ENCODE results near the gene ZNF804A.
"Not testable (repeated sequence)": the region's sequence is repeated elsewhere in the genome, so short reads cannot be mapped to it uniquely, and the experiment has no call there.

ZNF804A gene

DNA sequence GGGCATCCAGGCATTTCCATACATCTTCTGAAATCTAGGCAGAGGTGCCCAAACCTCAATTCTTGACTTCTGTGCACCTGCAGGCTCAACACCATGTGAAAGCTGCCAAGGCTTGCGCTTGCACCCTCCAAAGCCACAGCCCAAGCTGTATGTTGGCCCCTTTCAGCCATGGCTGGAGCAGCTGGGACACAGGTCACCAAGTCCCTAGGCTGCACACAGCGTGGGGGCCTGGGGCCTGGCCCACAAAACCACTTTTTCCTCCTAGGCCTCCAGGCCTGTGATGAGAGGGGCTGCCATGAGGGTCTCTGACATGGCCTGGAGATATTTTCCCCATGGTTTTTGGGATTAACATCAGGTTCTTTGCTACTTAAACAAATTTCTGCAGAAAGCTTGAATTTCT, 288.3 kb downstream of the ZNF804A start:
- not testable (repeated sequence) for H3K4me3 ChIP-seq, H3K27ac ChIP-seq

DNA sequence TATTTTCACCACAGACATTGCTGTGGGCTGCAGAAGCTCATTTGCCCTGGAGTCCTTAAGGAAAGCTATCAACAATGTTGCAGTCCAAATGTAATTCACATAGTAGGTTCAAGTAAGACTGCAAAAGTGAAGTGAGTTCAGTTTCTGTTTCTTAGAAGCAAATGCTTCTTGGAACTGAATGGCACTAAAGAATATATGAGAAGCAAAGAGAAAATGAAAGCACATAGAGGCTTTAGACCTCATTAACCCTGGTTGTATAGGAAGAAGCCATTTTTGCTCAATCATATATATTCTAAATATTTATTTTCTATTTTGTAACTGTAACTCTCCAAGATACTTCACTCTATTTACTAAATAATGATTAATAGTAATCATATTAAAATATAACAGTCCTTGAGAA, 292.0 kb downstream of the ZNF804A start:
- Histone ChIP-seq H3K27ac (no peak overlapping the region), H3K4me3 (no peak overlapping the region)

DNA sequence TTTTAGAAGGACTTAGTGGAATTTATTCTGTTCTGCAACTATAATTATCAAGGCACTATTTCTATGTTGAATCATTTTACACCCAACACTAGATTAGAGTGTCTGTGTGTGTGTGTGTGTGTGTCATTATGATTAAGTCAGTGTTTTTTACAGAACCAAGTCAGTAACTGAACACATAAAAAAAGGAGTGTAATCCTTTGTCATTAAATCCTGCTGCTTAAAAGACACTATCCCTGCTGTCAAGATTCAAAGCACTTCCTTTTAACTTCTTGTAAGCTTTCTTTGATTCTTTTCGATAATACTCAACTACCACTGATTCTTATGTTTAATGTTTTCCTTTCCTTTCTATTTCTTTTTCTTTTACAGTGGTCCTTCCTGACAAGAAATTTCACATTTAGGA, 306.7 kb downstream of the ZNF804A start:
- no peak overlapping the region for H3K4me3 ChIP-seq
- H3K27ac ChIP-seq, result no peak overlapping the region

DNA sequence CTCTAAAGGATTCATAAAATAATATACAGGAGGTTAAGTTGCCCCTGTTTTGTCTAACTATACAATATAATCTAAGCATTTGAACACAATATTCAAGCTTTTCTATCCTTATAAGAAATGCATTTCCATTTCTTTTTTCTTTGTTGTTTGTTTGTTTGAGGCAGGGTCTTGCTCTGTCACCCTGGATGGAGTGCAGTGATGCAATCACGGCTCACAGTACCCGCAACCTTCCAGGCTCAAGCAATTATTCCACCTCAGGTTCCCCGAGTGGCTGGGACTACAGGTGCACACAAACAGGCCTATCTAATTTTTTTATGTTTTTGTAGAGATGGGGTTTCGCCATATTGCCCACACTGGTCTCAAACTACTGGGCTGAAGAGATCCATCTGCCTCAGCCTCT, 307.8 kb downstream of the ZNF804A start:
- Histone ChIP-seq H3K4me3 (no peak overlapping the region), H3K27ac (no peak overlapping the region)

DNA sequence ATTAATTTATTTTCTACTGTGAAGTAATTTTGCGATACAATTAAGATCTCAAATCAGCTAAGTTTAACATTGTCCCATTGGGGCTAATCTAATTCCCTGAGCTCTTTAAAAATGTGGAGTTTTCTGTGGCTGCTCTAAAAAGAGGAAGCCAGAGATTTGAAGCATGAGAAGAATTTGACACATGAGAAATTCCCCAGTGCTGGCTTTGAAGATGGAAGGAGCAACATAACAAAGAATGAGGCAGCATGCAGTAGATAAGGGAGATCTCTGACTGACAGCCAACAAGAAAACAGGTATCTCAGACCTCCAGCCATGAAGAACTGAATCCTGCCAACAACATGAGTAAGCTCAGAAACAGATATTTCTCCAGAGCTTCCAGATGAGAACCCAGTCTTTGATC, 308.4 kb downstream of the ZNF804A start:
- Histone ChIP-seq H3K4me3 (no peak overlapping the region), H3K27ac (no peak overlapping the region)

DNA sequence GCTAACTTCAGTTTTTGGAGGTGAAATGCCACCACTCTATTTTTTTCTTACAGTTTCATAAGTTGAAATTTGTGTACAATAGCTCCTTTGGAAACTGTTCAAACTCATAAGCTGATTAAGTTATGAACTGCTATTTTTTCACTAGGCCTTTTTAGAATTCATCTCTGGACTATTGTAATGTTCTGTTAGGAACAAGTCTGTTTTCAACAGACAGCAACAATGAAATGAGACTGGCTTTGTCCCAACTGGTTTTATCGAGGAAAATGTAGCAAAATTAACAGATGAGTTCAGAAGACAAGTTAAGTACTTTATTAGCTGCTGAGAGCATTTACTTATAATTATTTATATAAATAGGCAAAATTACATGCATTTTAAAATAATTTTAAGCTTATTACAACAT, 310.6 kb downstream of the ZNF804A start:
- H3K27ac ChIP-seq, result no peak overlapping the region
- H3K4me3 ChIP-seq, result no peak overlapping the region

DNA sequence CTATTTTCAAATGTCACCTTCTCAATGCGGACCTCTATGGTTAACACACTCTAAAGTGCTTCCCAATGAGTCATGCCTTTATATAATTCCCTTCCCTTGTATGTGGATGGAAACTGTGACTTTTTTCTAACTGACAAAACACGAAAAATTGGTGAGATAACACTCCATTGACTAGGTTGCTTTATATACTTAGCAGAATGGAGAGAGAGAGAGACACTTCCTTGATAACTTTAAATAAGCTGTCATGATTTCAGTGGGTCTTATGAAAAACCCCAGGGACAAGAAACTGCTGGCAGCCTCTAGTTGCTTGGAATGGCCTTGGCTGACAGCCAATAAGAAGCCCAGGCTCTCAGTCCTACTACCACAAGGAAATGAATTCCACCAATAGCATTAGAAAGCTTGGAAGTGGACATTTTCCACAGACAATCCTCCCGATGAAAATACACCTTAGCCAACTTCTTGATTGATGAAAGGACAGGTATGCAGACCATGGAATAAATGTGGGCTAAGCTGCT, 322.2 kb downstream of the ZNF804A start:
- no peak overlapping the region for H3K27ac ChIP-seq
- no peak overlapping the region for H3K4me3 ChIP-seq

DNA sequence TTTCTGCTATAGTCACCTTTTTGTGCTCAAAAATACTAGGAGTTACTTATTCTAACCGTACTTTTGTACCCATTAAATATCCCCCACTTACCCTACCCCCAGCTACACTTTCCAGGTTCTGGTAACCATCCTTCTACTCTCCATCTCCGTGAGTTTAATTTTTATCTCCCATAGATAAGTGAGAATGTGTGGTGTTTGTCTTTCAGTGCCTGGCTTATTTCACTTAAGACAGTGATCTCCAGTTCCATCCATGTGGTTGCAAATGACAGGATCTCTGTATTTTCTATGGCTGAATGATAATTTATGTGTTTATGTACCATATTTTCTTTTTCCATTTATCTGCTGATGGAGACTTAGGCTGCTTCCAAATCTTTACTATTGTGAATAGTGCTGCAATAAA, 323.3 kb downstream of the ZNF804A start:
- Histone ChIP-seq H3K27ac (no peak overlapping the region), H3K4me3 (no peak overlapping the region)

DNA sequence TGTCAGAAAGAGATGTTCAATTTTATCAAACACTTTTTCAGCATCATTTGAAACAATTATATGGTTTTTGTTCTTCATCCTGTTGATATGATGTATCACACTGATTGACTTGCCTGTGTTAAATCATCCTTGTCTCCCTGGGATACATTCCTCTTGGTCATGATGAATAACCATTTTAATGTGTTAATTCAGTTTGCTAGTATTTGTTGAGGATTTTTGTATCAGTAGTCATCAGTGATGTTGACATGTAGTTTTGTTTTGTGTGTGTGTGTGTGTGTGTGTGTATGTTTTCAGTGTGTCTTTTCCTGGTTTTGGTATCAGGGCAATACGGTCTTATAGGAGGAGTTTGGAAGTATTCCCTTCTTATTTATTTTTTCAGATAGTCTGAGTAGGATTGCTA, 325.4 kb downstream of the ZNF804A start:
- Histone ChIP-seq H3K4me3 (no peak overlapping the region), H3K27ac (no peak overlapping the region)

DNA sequence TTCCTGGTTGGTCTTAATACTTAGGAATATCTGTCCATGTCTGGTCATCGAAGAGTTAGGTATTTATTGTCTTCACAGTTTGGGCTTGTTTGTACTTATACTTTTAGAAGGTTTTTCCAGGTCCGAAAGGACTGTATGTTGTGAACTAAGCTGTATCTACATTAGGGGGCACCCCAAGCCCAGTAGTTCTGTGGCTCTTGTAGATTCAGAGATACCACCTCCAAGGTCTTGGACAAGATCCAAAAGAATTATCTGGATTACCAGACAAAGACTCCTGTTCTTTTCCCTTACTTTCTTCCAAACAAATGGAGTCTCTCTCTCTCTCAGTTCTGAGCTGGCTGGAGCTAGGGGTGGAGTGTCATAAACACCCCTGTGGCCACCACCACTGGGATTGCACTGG, 328.7 kb downstream of the ZNF804A start:
- no peak overlapping the region for H3K4me3 ChIP-seq

DNA sequence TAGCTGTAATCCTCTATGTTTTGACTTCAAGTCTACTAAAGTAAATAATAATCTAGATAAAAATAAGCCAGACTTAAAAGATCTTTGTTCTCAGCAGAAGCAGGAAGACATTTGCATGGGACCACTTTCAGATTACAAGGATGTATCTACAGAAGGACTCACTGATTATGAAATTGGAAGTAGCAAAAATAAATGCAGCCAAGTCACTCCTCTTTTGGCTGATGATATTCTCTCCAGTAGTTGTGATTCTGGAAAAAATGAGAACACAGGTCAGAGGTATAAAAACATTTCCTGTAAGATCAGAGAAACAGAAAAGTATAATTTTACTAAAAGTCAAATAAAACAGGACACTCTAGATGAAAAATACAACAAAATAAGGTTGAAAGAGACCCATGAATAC, 338.4 kb downstream of the ZNF804A start:
- H3K4me3 ChIP-seq, result no peak overlapping the region
- H3K27ac ChIP-seq, result no peak overlapping the region

More for the DNA sequence above, 328.7 kb downstream of the ZNF804A start:
- no peak overlapping the region for H3K27ac ChIP-seq

DNA sequence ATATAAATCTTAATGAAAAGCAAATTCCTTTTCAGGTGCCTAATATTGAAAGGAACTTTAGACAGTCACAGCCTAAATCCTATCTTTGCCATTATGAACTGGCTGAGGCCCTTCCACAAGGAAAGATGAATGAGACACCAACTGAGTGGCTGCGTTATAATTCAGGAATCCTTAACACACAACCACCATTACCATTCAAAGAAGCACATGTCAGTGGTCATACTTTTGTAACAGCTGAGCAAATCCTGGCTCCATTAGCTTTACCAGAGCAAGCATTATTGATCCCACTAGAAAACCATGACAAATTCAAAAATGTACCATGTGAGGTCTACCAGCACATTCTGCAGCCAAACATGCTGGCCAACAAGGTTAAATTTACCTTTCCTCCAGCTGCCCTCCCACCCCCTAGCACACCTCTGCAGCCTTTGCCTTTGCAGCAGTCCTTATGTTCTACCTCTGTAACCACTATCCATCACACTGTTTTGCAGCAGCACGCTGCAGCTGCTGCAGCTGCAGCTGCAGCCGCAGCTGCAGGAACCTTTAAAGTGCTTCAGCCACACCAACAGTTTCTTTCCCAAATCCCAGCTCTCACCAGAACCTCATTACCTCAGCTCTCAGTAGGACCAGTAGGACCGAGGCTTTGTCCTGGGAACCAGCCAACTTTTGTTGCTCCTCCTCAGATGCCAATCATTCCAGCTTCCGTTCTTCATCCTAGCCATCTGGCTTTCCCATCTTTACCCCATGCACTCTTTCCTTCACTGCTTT, 340.1 kb downstream of the ZNF804A start:
- no peak overlapping the region for H3K4me3 ChIP-seq
- no peak overlapping the region for H3K27ac ChIP-seq

DNA sequence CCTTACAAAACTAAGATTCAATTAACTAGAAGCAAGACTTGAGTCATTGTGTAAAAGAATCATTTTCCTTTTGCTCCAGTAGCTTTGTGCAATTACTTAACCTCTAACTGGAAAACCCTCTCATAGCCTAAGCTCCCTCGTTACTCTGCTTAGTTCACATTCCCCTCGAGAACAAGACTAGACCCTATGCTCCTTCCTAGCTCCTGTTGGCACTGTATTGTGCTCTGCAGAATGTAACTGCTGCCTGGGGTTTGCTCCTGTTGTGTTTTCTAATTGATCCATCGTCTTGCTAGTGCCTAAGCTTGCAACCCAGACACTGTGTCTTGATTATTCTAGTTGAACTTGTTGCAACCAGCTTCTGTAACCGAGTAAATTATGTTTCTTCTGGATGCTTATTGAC, 347.0 kb downstream of the ZNF804A start:
- Histone ChIP-seq H3K4me3 (no peak overlapping the region), H3K27ac (no peak overlapping the region)

DNA sequence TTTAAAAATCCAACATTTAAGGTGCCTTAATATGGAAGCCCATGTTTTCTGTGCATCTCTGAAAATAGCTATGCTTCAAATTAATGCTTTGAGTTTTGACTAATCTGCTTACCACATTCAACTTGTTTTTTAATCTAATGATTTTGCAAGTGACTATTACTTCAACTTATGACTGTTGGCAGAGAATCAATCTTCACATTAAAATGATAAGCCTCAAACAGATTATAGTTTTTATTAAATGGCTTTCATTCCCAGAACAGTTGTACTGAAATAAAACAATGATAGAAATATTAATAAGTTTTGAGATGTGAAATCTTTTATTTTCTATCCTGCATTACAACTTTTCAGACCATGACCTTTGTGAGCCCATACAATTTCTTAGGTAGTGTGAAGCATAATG, 347.5 kb downstream of the ZNF804A start:
- H3K4me3 ChIP-seq, result no peak overlapping the region
- H3K27ac ChIP-seq, result no peak overlapping the region

DNA sequence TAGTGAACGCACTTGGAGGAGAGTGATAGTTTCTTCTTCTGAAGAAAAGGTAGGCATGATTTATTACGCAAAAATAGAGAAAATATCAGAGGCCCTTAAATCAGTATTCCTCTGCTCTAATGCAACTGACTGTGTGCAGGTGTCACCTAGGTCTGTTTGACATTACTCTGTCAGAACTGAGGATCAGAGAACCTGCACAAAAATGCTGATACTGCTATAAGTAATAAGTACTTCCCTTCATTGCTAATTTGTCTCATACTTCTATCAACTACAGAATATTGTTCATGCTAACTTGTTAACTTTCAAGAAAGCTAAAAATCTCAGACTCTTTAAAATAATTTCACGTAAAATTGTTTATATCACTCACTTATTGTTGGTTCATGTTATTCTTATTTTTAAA, 358.5 kb downstream of the ZNF804A start:
- Histone ChIP-seq H3K4me3 (no peak overlapping the region), H3K27ac (no peak overlapping the region)

DNA sequence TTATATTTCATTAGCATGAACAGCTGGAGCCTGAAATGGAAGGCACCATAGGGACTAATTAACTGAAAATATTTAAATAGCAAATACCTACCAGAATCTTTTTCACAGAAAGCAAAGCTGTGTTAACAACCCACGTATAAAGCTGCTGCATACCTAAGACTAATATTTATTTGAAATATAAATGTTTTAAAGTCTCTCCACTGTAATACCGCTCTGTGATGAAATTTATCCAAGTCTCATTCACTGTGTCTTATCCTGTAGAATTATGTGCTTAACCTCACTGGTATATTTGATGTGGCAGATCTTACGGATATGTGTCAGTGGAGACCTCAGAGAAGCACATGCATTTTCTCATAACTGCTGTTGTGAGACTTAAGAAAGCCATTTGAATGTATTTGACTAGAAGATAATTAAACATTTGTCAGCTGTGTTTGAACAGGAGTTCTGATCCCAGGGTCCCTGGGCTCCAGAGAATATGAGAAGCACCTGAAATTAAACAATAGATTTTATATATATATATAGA, 373.3 kb downstream of the ZNF804A start:
- Histone ChIP-seq H3K27ac (no peak overlapping the region), H3K4me3 (no peak overlapping the region)
